CD4-positive, alpha-beta T cell (primary cell): ENCODE data around the gene GPM6B. TPM values are rescaled to one million over a fixed set of nuclear protein-coding genes. Genes with fewer than 3 reads are reported as not detected.

Experiments
- ATAC-seq: fragments of 200-7000 bp; cut with Tn5 transposase; one replicate; pipeline ENCODE4 v1.10.0; 2022; ENCODE audit warnings: mild to moderate bottlenecking; ENCODE audit not compliant: poor library complexity
- CTCF ChIA-PET: fragments of 350-600 bp; sonication (Branson Sonifier 250); formaldehyde crosslinking; loops from one replicate; lab custom pipeline; 2021; ENCODE audit warnings: antibody characterized with exemption, inconsistent platforms; lab: Charles Lee
- POLR2A ChIA-PET: fragments of 350-600 bp; sonication (Branson Sonifier 250); formaldehyde crosslinking; loops from one replicate; lab custom pipeline; 2021; ENCODE audit warnings: antibody characterized with exemption, inconsistent platforms; lab: Charles Lee
- DNase-seq, 14 experiments: peaks; one replicate each; pipeline ENCODE4 v3.0.0-alpha.2; 2013 to 2020; ENCODE audit warnings: mixed read lengths in 2 of 14
- H3K27ac ChIP-seq, 2 donors: one replicate each; pipeline versions ENCODE4 v1.5.1 to v1.7.0; 2013; ENCODE audit warnings: low read length in 2 of 2, low read depth in 1 of 2, mild to moderate bottlenecking in 1 of 2
- H3K27me3 ChIP-seq, 2 experiments: 1 replicate in 1 of 2; 2 replicates in 1 of 2; pipeline versions ENCODE4 v1.6.1 to v1.7.0; 2013; ENCODE audit warnings: low read length in 2 of 2, control low read depth in 1 of 2, mild to moderate bottlenecking in 1 of 2, moderate library complexity in 1 of 2; ENCODE audit not compliant: insufficient read depth in 2 of 2, control insufficient read depth in 1 of 2
- H3K36me3 ChIP-seq: one replicate; pipeline ENCODE4 v1.6.1; 2013; ENCODE audit warnings: low read length, control low read depth; ENCODE audit not compliant: insufficient read depth
- H3K4me1 ChIP-seq: one replicate; pipeline ENCODE4 v1.6.1; 2013; ENCODE audit warnings: low read length, control low read depth; ENCODE audit not compliant: insufficient read depth
- H3K4me3 ChIP-seq: one replicate; pipeline ENCODE4 v1.5.1; 2013; ENCODE audit warnings: mild to moderate bottlenecking, low read length, moderate library complexity
- H3K9me3 ChIP-seq, 2 experiments: 1 replicate in 1 of 2; 2 replicates in 1 of 2; pipeline versions ENCODE4 v1.6.1 to v1.7.0; 2013; ENCODE audit warnings: low read length in 2 of 2, mild to moderate bottlenecking in 2 of 2, control low read depth in 1 of 2, moderate library complexity in 1 of 2; ENCODE audit not compliant: control insufficient read depth in 1 of 2, insufficient read depth in 1 of 2
- H3K27ac Mint-ChIP-seq: one replicate; pipeline ENCODE4 v1.8.0; 2020; ENCODE audit warnings: mixed read lengths
- H3K27me3 Mint-ChIP-seq: one replicate; pipeline ENCODE4 v1.8.0; 2021; ENCODE audit warnings: mixed read lengths
- H3K36me3 Mint-ChIP-seq: one replicate; pipeline ENCODE4 v1.8.0; 2021; ENCODE audit warnings: low read depth, mixed read lengths
- H3K4me1 Mint-ChIP-seq: one replicate; pipeline ENCODE4 v1.8.0; 2021; ENCODE audit warnings: low read depth, mixed read lengths
- H3K4me3 Mint-ChIP-seq: one replicate; pipeline ENCODE4 v1.8.0; 2020; ENCODE audit warnings: mild to moderate bottlenecking, mixed read lengths
- H3K9me3 Mint-ChIP-seq: one replicate; pipeline ENCODE4 v1.8.0; 2020; ENCODE audit warnings: mixed read lengths
- CTCF ChIP-seq: fragments of 200-600 bp; IDR thresholded peaks from one replicate; pipeline ENCODE4 v1.8.0; 2022; ENCODE audit warnings: antibody characterized with exemption, mild to moderate bottlenecking
- intact Hi-C, 2 experiments: fragments of 100-400 bp; cut with DNase I in 1 of 2; cut with micrococcal nuclease in 1 of 2; formaldehyde crosslinking; loops; one replicate each; pipeline versions ENCODE4 v1.15.1 to v1.9.0; 2023 to 2025; cut with DNase I, micrococcal nuclease
- total RNA-seq, 174 experiments: library from RNA in 2 of 174; stranded (reverse) in 2 of 174; gene quantifications; one replicate each; pipeline ENCODE4 v1.2.3 and lab custom pipeline; 2021 to 2026

GPM6B gene
- total RNA-seq, 2 experiments from 2014 or later, result not detected

- H3K4me3 Mint-ChIP-seq, result no peak overlapping the region
- ATAC-seq, result no peak
- H3K27ac Mint-ChIP-seq, result no peak overlapping the region
- intact Hi-C loops, result no loop called here
- H3K27ac ChIP-seq, result no peak overlapping the region
- CTCF ChIA-PET, result no interaction called here
- no peaks in the 10 kb centered on the region for H3K9me3 ChIP-seq
- H3K4me3 ChIP-seq, result no peak overlapping the region
- no peak for TF ChIP-seq CTCF
- no peaks in the 10 kb centered on the region for H3K9me3 Mint-ChIP-seq
- no peaks in the 10 kb centered on the region for H3K27me3 ChIP-seq
- DNase-seq, result no peak
- no peaks in the 10 kb centered on the region for H3K36me3 ChIP-seq
- no peaks in the 10 kb centered on the region for H3K4me1 ChIP-seq
- H3K27me3 Mint-ChIP-seq, result peaks cover 15% of the 10 kb centered on the region
- POLR2A ChIA-PET, result no interaction called here
- H3K36me3 Mint-ChIP-seq, result no peaks in the 10 kb centered on the region
- H3K4me1 Mint-ChIP-seq, result no peaks in the 10 kb centered on the region
These were observed 37.1 kb upstream of the GPM6B start for GRCh38 chrX:13854003-13854402.

GRCh38 chrX:13852001-13852695 lies 35.3 kb upstream of the GPM6B start:
- Mint-ChIP-seq H3K36me3 (no peaks in the 10 kb centered on the region), H3K27ac (no peak overlapping the region), H3K27me3 (peaks cover 12% of the 10 kb centered on the region), H3K4me1 (no peaks in the 10 kb centered on the region), H3K9me3 (no peaks in the 10 kb centered on the region), H3K4me3 (no peak overlapping the region)
- intact Hi-C loops, result no loop called here
- Histone ChIP-seq H3K4me1 (no peaks in the 10 kb centered on the region), H3K27me3 (no peaks in the 10 kb centered on the region), H3K27ac (no peak overlapping the region), H3K4me3 (no peak overlapping the region), H3K9me3 (no peaks in the 10 kb centered on the region), H3K36me3 (no peaks in the 10 kb centered on the region)
- ChIA-PET CTCF (no interaction called here), POLR2A (no interaction called here)
- no peak for TF ChIP-seq CTCF
- ATAC-seq, result no peak
- no peak for DNase-seq

- H3K4me3 Mint-ChIP-seq, result no peak overlapping the region
- H3K36me3 Mint-ChIP-seq, result no peaks in the 10 kb centered on the region
- ATAC-seq (no peak), DNase-seq (no peak)
- no peak overlapping the region for H3K4me3 ChIP-seq
- no peaks in the 10 kb centered on the region for H3K36me3 ChIP-seq
- H3K4me1 Mint-ChIP-seq, result no peaks in the 10 kb centered on the region
- no peaks in the 10 kb centered on the region for H3K9me3 Mint-ChIP-seq
- CTCF ChIA-PET, result no interaction called here
- H3K4me1 ChIP-seq, result no peaks in the 10 kb centered on the region
- H3K27ac Mint-ChIP-seq, result no peak overlapping the region
- POLR2A ChIA-PET, result no interaction called here
- H3K27ac ChIP-seq, result no peak overlapping the region
- TF ChIP-seq CTCF, result no peak
- H3K27me3 ChIP-seq, result no peaks in the 10 kb centered on the region
- intact Hi-C loops, result no loop called here
- H3K9me3 ChIP-seq, result no peaks in the 10 kb centered on the region
- H3K27me3 Mint-ChIP-seq, result peaks cover 8% of the 10 kb centered on the region
These were observed 29.0 kb upstream of the GPM6B start for GRCh38 chrX:13845721-13846378.
